Dermis blood vessel endothelial cell (primary cell): ENCODE measurements around the gene RENBP. TPM values are rescaled to one million over a fixed set of nuclear protein-coding genes. Genes with fewer than 3 reads are reported as not detected.

ENCODE experiments used
- DNase-seq: peaks from one replicate; pipeline ENCODE4 v3.0.0; 2010
- total RNA-seq: library from RNA; depleted of rRNA; stranded (reverse); fragments of >200 nt; gene quantifications from 2 replicates; pipeline ENCODE4 v1.2.3, GENCODE V29; 2014

The RENBP gene
- total RNA-seq, 1 donor from 2014 or later, result 27.4 TPM

DNA sequence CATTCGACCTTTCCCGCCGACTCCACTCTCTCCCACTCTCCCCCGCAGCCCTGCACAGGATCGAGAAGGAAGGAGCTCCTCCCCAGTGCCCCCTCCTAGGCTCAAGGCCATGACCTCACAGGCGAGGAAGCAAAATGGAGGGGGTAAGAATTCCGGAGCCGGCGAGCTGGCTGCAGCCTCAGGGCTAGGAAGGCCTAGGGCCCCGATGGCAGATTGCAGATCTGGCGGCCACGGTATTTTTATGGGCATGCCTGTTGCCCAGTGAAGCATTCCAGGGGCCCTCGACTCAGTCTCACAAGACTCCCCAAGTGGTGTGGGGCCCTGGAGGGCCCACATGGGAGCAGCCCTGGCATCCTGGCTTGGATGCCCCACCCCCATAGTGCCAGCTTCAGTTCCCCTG lies 57.5 kb downstream of the RENBP start:
- no peak for DNase-seq

DNA sequence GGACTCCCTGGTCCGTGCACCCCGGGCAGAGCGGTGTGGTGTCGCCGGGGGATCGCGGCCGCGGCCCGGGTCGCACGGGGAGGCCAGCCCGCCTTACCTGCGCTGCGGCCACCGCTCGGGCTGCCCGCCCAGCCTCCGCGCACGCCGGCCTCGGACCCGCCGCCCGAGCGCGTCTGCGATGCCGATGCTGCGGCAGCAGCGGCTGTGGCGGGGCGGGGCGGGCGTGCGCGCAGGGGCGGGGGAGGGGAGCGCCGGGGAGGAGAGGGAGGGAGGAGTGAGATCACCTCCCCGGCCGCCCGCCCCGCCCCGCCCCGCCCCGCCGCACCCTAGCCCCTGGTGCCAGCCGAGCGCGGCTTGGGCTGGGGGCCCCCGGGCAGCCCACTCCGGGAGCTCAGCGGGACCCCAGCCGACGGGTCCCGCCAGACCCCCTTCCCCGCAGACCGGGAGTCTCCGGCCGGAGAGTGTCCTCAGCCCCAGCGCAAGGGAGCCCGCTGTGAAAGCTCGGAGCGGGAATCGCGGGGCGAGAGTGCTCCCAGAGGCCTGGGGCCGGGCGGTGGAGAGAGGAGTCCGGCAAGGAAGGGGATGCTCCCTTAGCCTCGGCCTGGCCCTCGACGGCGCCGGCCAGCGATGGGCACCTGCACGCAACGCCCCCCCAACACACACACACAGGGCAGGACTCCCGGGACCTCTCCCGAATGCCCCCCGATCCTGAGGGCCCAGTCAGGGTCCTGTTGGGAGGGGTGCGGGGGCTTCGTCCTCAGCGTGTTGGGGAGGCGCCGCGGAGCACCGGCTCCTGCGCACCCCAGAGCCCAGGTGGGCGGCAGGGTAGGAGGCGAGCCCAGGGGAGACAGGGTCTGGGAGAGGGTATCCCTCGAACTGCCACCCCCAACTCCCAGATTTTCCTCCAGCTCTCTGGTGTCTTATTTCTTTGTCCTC lies 58.2 kb downstream of the RENBP start, which contains the start of gene L1CAM:
TSS of gene L1CAM (minus strand) at position 206 of the 936 bp plus-strand sequence. CDS start 10,337 bp downstream, outside the sequence.
- DNase-seq, result no peak

Other genes with a start within 250 kb of the RENBP start
- gene BCAP31, start 220.3 kb downstream of the RENBP start, total RNA-seq, result 303 and 321 TPM in 2 replicates
- 10.0 and 16.6 TPM in 2 replicates for gene ABCD1, start 219.8 kb downstream of the RENBP start, total RNA-seq
- gene PLXNB3, start 180.4 kb downstream of the RENBP start, total RNA-seq, result 5.1 and 14.1 TPM in 2 replicates
- gene SRPK3, start 163.6 kb downstream of the RENBP start, total RNA-seq, result under 0.01 and 0.05 TPM in 2 replicates
- 35.1 and 63.9 TPM in 2 replicates for gene IDH3G, start 150.3 kb downstream of the RENBP start, total RNA-seq
- 75.9 and 143 TPM in 2 replicates for gene SSR4, start 150.0 kb downstream of the RENBP start, total RNA-seq
- gene PDZD4, start 114.1 kb downstream of the RENBP start, total RNA-seq, result 0.23 and 0.68 TPM in 2 replicates
- 1.1 and 2.4 TPM in 2 replicates for gene L1CAM, start 58.5 kb downstream of the RENBP start, total RNA-seq
- gene AVPR2, start 40.0 kb downstream of the RENBP start, total RNA-seq, result 4.7 and 6.3 TPM in 2 replicates
- 16.0 and 27.2 TPM in 2 replicates for gene ARHGAP4, start 18.4 kb downstream of the RENBP start, total RNA-seq
- gene NAA10, start 9.6 kb downstream of the RENBP start, total RNA-seq, result 70.6 and 88.2 TPM in 2 replicates
- gene HCFC1, start 27.2 kb upstream of the RENBP start, total RNA-seq, result 15.3 and 48.9 TPM in 2 replicates
- 6.0 and 6.5 TPM in 2 replicates for gene TMEM187, start 28.1 kb upstream of the RENBP start, total RNA-seq
- gene IRAK1, start 75.3 kb upstream of the RENBP start, total RNA-seq, result 53.8 and 81.9 TPM in 2 replicates
- 22.5 and 34.9 TPM in 2 replicates for gene MECP2, start 153.1 kb upstream of the RENBP start, total RNA-seq
- not detected in 2 replicates for gene OPN1LW, start 199.6 kb upstream of the RENBP start, total RNA-seq
- gene OPN1MW, start 238.0 kb upstream of the RENBP start, total RNA-seq, result 0.17 TPM in 1 of 2 replicates, not detected in the other